Neural progenitor cell (in vitro differentiated cells): ENCODE results near the gene ACTBL2.

ENCODE experiments used
- CTCF ChIP-seq: fragments of 200-600 bp; sonication (generic); IDR thresholded peaks from 2 replicates; pipeline ENCODE4 v1.5.1; 2017; ENCODE audit warnings: antibody characterized with exemption, mild to moderate bottlenecking
- EZH2 ChIP-seq: fragments of 200-600 bp; sonication (generic); IDR thresholded peaks from 2 replicates; pipeline ENCODE4 v1.6.1; 2017; ENCODE audit warnings: antibody characterized with exemption, mild to moderate bottlenecking, moderate library complexity
- EZH2phosphoT487 ChIP-seq: fragments of 200-600 bp; sonication (generic); IDR thresholded peaks from 2 replicates; pipeline ENCODE4 v1.6.1; 2017; ENCODE audit warnings: antibody characterized with exemption

DNA sequence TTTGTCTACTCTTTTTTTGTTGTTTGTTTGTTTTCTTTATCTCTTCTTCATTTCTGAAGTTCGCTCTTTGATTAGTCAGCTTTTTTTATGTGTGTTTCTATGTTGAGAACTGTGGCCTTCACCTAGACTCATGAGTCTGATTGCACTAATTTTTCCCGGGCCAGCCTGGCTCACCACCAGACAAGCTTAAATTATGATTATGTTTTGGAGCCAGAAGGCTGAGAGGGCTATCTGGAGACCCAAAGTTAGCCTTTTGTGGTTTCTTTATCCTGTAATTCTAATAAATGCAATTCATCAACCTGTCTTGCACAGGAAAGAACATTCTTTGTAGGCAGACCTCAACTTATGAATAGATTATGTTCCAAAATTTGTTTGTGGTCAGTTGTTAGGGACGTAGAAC is 20.8 kb upstream of the ACTBL2 start:
- TF ChIP-seq CTCF (no peak), EZH2 (no peak), EZH2phosphoT487 (no peak)
